SK-N-DZ (cell line): Measurements from ENCODE around the gene MRNIP. TPM values are rescaled to one million over a fixed set of nuclear protein-coding genes. Genes with fewer than 3 reads are reported as not detected.

Source experiments
- DNase-seq: peaks from one replicate; pipeline ENCODE4 v3.0.0-alpha.2; 2015; ENCODE audit warnings: low spot score
- polyA plus RNA-seq, 2 experiments: library from polyadenylated mRNA; depleted of rRNA; stranded (reverse); fragments of >200 nt; gene quantifications; 2 replicates each; pipeline ENCODE4 v1.2.3, GENCODE V29; 2014

The MRNIP gene
- 60.7 and 72.9 TPM in 2 replicates for polyA plus RNA-seq (2014; cell fraction: cytosol; rRNA removed)
- polyA plus RNA-seq (2014; cell fraction: nucleus; rRNA removed): 207 and 213 TPM in 2 replicates

GRCh38 chr5:179858586-179859427 lies at the start of gene MRNIP:
Gene MRNIP (minus strand): TSS chr5:179858817. CDS start chr5:179858796, 21 bp downstream.
- DNase-seq: peak; percentile 96

DNA sequence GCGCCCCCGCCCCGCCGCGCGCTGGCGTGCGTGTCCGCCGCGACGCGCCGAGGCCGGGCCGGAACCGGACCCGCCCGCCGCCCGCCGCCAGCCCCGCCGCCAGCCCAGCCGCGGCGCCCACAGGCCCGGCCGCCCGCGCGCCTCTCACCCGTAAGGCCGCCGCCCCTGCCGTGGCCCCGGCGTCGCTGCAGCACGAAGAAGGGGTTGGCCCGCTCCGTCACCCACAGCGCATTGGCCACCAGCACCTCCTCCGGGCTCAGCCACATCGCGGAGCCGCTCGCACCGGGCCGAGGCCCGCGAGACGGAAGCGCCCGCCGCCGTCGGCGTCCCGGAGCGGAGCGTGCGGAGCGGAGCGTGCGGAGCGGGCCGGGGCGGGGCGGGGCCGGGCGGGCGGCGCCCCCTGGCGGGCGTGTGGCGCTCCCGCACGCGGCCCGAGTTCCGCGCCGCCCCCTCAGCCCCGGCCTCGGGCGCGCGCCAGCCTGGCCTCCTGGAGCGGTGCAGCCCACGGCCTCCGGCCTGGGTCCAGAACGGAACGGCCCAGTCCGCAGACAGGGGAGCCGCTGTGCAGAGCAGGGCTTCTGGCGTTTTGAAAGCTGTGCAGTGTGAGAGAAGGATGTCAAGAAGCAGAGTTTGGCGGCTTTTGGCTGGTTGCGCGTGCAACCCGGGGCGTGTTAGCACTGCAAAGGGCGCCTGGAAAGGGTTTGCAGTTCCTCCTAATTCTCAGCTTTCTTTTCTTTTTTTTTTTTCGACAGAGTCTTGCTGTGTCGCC lies 49.1 kb upstream of the MRNIP start, which contains the start of gene TBC1D9B:
Gene TBC1D9B, minus strand, starts transcription at position 342 of the 769 bp plus-strand sequence. Its CDS starts 76 bp downstream, at position 266.
- peak; percentile 46 for DNase-seq

- peak; percentile 21 for DNase-seq
Measured at GRCh38 chr5:179906795-179907555, 48.4 kb upstream of the MRNIP start.

DNA sequence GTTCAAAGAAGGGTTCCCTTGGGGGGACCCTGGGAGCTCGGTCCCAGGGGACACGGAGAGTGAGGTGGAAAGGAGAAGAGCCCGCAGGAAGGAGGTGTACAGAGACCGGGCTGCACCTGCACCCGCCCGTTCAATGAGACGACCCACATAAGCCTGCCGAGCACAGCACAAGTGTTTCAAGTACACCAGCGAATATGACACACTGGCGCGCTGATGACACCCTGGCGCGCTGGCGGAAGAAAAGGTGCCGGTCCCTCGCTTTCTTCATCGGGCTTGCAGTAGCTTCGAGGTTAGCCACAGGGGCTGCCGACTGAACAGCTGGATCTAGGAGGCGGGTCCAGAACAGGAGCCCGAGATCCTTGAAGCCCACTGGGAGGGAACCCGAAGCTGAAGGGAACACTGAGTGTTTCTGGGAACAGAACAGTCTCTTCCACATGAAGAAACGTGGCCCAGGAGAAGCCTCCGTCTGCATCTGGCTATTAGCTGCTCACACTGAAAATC lies 47.7 kb upstream of the MRNIP start:
- no peak for DNase-seq

DNA sequence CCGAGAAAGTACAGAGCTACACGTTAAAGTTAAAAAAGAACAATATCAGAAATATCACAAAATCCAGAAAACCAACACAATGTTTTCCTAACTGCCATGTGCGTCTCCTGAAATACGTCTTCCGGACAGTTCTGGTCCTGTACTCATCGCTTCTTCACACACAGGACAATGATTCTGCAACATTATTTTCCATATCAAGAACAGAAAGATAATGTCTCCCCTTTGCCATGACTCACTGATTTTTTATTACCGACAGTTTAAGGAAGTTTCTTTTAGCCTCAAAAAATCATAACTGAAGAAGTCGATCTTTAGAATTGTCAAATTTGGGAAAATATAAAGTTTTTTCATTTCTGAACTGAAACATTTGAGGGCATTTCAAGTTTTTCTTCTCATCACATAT lies 46.5 kb upstream of the MRNIP start:
- no peak for DNase-seq

- DNase-seq: no peak
Measured at GRCh38 chr5:179904463-179905160, 46.0 kb upstream of the MRNIP start.

GRCh38 chr5:179902763-179903158 lies 44.1 kb upstream of the MRNIP start:
- no peak for DNase-seq

DNA sequence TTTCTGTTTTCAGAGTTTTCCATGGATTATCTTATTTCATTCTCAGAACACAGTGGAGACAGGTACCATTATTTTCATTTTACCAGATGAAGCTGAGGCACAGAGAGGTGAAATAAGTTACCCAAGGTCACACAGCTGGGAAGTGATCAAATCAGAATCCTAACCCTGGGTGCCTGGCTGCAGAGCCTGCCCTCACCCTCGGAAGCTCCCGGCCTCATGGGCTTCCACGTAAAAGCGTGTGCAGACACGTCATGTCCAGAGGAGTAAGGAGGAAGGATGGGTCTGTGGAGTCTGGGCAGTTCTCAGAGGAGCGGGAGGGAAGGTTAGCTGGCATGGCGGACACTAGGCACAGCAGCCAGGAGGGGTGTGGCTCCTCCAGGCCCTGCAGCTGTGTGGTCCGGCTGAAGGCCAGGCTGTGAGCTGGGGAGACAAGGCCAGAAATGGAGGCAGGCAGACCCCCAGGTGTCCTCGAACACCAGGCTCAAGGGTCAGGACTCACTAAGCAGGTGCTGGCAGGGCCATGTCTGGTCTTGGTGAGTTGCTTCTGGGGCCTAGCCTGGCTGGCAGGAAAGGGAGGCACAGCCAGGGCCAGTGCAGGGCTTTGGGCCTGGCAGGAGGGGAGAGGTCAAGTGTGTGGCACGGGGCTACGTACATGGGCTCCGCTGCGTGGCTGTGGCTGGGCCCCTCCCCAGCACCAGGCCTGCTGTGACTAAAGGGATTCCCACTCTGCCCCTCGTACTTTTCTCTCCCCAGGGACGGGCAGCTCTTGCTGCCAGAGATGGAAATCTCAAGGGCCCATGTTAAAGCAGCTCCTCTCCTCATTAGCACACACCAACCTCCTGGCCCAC lies 43.5 kb upstream of the MRNIP start:
- no peak for DNase-seq

GRCh38 chr5:179901462-179901861 lies 42.8 kb upstream of the MRNIP start:
- DNase-seq: no peak

DNA sequence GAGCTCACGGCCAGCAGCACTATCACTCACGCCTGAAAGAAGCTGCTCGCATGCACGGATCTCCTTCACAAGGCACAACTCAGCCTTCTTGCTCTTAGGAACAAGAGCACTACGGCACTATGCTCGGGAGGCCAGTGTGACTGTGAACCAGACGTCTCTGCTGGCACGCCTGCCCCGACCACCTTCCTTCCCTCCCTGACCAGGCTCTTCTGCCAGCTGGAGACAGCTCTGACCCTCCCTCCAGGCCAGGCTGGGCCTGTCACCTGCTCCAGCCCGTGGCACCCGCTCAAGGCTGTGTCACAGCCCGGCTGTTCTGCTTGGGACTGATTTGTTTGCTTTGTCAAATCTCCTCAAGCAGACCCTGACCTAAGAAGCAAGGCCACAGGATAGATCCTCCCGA lies 42.1 kb upstream of the MRNIP start:
- no peak for DNase-seq

GRCh38 chr5:179900206-179900605 lies 41.6 kb upstream of the MRNIP start:
- DNase-seq: no peak

DNA sequence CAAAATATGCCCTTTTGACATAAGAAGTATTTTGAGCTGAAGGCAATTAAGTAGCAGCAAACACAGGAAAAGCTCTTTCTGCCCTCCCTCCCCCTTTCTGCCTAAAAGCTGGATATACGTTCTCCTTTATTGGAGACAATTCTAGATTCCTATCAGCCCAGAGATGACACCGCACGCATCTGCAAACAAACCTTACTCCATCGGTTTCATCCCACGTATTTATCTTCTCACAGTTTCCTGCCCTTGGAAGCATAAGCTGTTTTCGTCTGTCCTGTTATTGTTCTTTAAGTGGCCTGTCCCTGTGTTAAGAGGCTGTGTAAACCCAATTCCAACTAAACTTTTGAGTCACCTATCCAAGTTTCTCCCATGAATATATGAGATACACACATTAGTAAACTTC lies 37.2 kb upstream of the MRNIP start:
- DNase-seq: no peak

DNA sequence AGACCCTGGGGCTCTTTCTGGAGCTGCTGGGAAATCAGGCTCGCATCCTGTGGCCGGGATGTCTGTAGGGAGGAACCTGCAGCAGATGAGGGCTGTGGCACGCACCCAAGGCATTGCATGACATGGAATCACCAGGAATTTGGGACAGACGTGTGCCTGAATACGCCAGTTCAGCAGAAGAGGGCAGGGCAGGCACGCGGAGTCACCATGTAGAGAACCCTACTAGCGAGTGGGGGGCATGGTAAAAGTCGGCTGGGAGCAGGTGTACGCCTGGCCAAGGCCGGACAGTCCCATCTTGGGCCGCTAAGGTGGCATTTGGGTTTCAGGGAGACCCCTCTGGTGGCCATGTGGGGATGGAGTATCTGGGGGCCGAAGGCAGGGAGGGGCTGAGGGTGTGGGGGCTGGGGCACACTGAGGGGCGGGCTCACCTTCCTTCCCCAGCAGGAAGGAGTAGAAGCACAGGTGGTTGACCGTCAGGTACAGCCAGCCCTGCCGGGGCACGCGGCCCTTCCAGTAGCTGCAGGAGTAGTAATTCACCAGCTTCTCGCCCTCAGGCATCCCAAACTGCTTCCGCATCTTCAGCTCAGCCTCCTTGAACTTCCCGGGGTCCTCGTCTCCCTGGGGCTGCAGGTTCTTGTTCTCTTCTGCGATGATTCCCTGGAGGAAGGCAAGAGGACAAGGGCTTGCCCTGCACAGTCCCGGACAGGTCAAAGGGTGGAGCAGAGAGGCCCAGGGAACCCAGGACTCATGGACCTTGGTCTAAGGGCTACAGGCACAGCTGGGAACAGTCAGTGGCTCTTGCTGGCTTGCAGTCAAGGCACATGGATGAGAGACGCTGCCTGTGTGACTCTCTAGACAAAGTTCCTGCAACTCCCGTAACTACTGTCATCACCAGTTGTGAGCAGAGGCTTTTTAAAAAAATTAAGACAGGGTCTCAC lies 35.6 kb upstream of the MRNIP start:
- DNase-seq: no peak

DNA sequence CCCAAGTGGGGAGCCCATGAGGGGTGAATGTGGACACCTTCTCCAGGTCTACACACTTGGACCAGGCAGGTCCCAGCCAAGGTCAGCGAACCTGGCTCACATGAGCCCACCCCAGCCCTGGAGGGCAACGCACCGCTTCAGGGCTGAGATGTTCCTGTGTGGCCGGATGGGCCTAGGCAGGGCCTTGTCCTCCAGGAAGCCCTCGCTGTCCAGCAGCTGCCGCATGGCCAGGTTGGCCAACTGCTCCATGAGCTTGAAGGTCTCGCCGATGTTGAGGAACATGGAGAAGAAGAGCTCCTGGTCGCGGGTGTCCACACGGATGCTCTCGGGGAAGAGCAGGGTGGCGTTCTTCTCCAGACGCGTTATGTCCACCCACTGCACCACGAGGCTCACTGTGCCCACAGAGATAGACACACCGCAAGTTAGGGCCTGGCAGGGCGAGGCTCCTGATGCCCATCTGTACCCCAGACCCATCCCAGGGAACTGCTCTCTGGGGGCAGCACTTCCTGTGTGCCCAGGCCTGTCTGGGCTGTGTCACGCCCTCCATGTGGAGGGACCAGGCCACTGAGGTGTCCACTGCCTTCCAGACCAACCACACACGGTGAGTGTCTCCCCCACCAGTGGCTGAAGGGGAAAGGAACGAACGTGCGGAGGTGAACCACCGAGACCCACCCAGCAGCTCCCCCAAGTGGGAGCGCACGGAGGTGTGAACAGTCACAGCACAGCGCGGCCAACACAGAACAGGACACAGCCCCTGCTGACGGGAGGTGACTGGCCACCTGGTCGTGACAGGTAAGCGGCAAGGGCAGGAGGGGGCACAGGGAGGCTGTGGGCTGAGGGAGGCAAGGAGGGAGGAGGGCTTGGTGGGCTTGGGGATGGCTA lies 34.7 kb upstream of the MRNIP start:
- no peak for DNase-seq

GRCh38 chr5:179892255-179892654 lies 33.6 kb upstream of the MRNIP start:
- no peak for DNase-seq

DNA sequence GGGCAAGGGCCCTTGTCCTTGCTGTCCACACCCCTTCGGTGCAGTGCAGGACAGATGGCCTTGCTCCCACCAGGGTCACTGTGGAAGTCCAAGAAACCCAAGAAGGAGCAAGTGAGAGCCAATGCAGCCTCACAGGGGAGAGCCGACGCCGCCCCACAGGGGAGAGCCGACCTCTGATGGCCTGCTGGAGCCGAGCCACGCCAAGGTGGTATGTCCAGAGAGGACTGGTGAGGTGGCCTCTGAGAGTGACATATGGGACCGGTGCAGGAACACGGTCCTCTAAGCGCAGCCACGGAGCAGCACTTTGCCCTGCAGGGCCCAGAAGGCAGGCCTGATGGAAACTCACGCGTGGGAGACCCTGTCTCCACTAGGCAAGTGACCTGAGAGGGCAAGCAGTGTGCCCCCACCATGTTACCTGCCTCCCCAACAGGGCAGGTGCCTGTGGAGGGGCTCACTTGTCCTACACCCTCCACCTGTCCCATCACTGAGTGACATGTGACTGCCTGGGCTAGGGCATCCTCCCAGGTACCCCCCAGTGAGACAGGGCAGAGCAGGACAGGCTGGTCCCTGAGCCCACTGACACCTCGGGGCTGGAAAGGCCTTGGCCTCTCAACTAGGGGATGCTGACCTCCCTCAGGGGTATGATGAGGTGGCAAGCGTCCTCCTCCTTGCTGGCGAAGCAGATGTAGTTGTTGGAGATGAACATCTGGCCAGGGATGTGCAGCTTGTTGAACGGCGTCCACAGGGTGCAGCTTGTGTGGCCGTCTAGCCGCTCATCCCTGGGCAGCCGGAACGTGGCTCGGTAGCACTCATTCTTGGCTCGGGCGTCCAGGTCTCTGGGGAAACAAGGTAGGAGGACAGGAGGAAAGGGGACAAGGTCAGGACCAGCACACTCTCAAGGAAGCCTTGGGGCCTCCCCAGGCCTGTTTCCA lies 32.4 kb upstream of the MRNIP start:
- no peak for DNase-seq

DNA sequence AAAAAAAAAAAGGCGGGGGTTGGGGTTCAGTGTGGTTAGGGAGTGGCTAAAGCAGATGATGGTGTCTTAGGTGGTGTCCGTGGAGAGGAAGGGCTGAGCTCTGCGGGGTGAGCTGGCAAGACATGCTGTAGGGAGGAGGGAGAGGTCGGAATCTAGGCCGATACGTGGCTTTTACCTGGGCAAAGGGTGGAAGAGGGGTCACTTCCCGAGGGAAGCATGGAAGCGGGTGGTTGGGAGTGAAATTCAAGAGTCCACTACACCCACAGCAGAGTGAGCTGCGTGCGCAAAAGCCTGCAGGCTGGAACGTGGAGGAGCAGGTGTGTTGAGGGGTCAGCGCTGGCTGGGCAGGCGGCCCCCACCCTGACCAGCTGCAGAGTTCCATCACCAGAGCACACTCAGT lies 31.3 kb upstream of the MRNIP start:
- no peak for DNase-seq
